Vagina (tissue), 2 donors: ENCODE measurements around the gene NT5DC1.

Experiments used
- CTCF ChIP-seq, 3 experiments: fragments of 450-650 bp in 2 of 3; fragments of 200-600 bp in 1 of 3; sonication (generic) in 1 of 3; IDR thresholded peaks; one replicate each; pipeline ENCODE4 v1.5.1; 2017 to 2019; ENCODE audit warnings: antibody characterized with exemption in 3 of 3, mild to moderate bottlenecking in 2 of 3, moderate library complexity in 2 of 3
- POLR2A ChIP-seq, 2 donors: fragments of 450-650 bp; IDR thresholded peaks; one replicate each; pipeline ENCODE4 v1.6.1; 2017; ENCODE audit warnings: antibody characterized with exemption in 2 of 2, mild to moderate bottlenecking in 2 of 2, moderate library complexity in 2 of 2

- TF ChIP-seq POLR2A (IDR thresholded peaks at IDR 0.05) = no peak
- no peak for TF ChIP-seq CTCF (IDR thresholded peaks at IDR 0.05)
Measured at GRCh38 chr6:116120430-116120829, 19.8 kb downstream of the NT5DC1 start.
